ENCODE measurements around the gene MAML3. TPM values are rescaled to one million over a fixed set of nuclear protein-coding genes. Genes with fewer than 3 reads are reported as not detected.

The MAML3 gene
- total RNA-seq, 4 donors from 2014 or later, result 18.2 to 42.7 (median 28.6) TPM

GRCh38 chr4:139913398-139913990 is 240.5 kb downstream of the MAML3 start:
- no peak overlapping the region for H3K4me3 ChIP-seq
- H3K27me3 ChIP-seq, result no peaks in the 10 kb centered on the region
- H3K27ac ChIP-seq, result no peak overlapping the region
- TF ChIP-seq EP300 (IDR thresholded peaks at IDR 0.05), result no peak
- no peak for TF ChIP-seq CTCF (IDR thresholded peaks at IDR 0.05)
- TF ChIP-seq POLR2AphosphoS5 (IDR thresholded peaks at IDR 0.05), result no peak
- TF ChIP-seq POLR2A (IDR thresholded peaks at IDR 0.05), result no peak
- no peaks in the 10 kb centered on the region for H3K9me3 ChIP-seq
- DNase-seq (ENCODE audit: low spot score in 2 of 2), result no peak
- H3K36me3 ChIP-seq, result no peaks in the 10 kb centered on the region
- H3K4me1 ChIP-seq, result peaks cover 16% of the 10 kb centered on the region
- 69% methylated on average over 8 of the region's 8 CpGs for WGBS

DNA sequence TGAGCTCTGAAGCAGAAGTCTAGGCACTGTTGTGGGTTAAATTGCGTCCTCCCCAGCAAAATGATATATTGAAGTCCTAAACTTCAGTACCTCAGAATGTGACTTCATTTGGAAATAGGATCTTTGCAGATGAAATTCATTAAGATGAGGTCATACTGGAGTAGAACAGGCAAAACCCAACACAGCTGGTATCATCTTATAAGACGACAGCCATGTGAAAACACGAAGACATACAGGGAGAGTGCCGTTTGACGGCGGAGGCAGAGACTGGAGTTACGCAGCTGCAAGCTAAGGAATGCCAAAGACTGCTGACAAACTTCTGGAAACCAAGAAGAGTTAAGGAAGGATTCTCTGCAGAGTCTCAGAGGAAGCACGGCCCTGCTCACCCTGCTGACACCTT is 241.5 kb downstream of the MAML3 start:
- H3K27me3 ChIP-seq, result no peaks in the 10 kb centered on the region
- no peaks in the 10 kb centered on the region for H3K36me3 ChIP-seq
- no peak for TF ChIP-seq CTCF (IDR thresholded peaks at IDR 0.05)
- TF ChIP-seq POLR2A (IDR thresholded peaks at IDR 0.05), result no peak
- TF ChIP-seq EP300 (IDR thresholded peaks at IDR 0.05), result no peak
- no peak for TF ChIP-seq POLR2AphosphoS5 (IDR thresholded peaks at IDR 0.05)
- H3K4me3 ChIP-seq, result no peak overlapping the region
- H3K27ac ChIP-seq, result no peak overlapping the region
- H3K9me3 ChIP-seq, result no peaks in the 10 kb centered on the region
- DNase-seq (ENCODE audit: low spot score in 2 of 2), result no peak
- peaks cover 16% of the 10 kb centered on the region for H3K4me1 ChIP-seq
- WGBS, result 78% methylated on average over 8 of the region's 8 CpGs

GRCh38 chr4:139910106-139910505 is 243.9 kb downstream of the MAML3 start:
- no peak for DNase-seq (ENCODE audit: low spot score in 2 of 2)
- Histone ChIP-seq H3K27ac (no peak overlapping the region), H3K4me3 (no peak overlapping the region), H3K4me1 (peaks cover 14% of the 10 kb centered on the region), H3K36me3 (no peaks in the 10 kb centered on the region), H3K9me3 (no peaks in the 10 kb centered on the region), H3K27me3 (no peaks in the 10 kb centered on the region)
- TF ChIP-seq POLR2AphosphoS5 (IDR thresholded peaks at IDR 0.05), result no peak
- TF ChIP-seq POLR2A (IDR thresholded peaks at IDR 0.05), result no peak
- no peak for TF ChIP-seq CTCF (IDR thresholded peaks at IDR 0.05)
- no peak for TF ChIP-seq EP300 (IDR thresholded peaks at IDR 0.05)
- 81% methylated on average over 3 of the region's 3 CpGs for WGBS

DNA sequence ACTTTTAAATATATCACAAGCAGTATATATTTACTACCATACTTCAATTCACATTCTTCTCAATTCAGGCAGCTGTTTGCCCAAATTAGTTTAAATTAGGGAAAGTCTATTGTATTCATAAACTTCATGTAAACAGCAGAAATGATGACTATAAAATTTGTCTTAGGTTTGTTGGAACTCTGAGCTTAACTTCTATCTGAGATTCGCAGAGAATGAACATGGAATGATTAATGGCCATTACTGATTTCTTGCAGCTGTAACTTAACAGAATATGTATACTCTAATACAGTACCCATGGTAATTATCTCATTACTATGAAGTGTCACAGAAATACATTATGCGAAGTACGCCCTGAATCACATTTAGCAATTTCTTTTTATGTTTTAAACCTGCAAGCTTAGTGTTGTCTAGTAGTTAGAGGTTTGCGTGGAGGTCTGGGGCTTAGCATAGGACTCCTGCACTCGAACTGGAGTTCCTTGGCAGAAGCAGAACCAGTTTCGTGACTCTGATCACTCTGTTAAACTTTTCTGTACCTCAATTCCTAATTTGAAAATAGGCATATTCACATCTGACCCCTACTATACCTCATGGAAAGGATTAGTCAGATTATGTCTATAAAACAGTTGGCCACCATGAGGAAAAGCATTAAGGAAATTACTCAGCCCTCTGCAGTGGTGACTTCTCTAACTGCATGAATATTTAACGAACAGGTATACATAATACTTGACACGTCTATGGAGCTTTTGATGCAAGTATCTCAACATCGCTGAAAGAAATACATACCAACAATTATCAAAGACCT is 245.1 kb downstream of the MAML3 start:
- H3K27ac ChIP-seq, result no peak overlapping the region
- no peak for DNase-seq (ENCODE audit: low spot score in 2 of 2)
- 82% methylated on average over 9 of the region's 9 CpGs for WGBS
- no peaks in the 10 kb centered on the region for H3K9me3 ChIP-seq
- H3K4me1 ChIP-seq, result peaks cover 6% of the 10 kb centered on the region
- H3K4me3 ChIP-seq, result no peak overlapping the region
- no peak for TF ChIP-seq CTCF (IDR thresholded peaks at IDR 0.05)
- no peak for TF ChIP-seq EP300 (IDR thresholded peaks at IDR 0.05)
- TF ChIP-seq POLR2AphosphoS5 (IDR thresholded peaks at IDR 0.05), result no peak
- TF ChIP-seq POLR2A (IDR thresholded peaks at IDR 0.05), result no peak
- no peaks in the 10 kb centered on the region for H3K27me3 ChIP-seq
- H3K36me3 ChIP-seq, result no peaks in the 10 kb centered on the region

DNA sequence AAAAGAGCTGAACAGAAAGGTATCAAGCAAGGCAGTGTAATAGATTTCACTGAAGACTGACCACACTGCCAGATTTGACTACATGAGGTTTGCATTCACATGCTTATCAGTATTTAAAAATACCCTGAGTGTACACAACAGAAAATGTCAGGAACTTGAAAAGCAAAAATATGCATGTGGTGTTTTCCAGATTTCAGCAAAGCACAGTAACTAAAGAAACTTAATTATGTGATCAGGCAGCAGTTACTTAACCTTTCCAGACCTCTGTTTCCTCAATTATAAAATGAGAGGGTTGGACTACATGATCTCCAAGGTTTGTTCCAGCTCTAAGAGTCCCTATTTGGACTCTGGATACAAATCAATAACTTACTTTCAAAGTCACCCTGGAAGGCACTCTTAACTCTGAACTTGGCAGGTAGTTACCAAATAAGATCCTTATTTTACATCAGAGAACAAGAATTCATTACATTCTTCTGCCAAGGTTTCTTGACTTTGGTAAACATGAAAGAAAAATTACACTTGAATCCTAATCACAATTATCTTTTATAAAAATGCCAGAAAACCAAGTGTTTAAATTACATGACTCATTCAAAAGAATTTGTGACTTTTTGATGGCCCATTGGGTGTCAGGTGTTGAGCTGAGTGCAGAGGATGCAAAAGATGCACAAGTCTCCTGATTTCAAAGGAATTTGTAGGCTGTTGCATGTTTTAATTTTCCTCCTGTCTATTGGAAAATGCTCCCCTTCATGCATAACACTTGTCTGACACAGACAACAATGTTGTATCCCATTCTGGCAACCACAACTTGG is 246.8 kb downstream of the MAML3 start:
- no peak overlapping the region for H3K27ac ChIP-seq
- no peak for DNase-seq (ENCODE audit: low spot score in 2 of 2)
- no peaks in the 10 kb centered on the region for H3K36me3 ChIP-seq
- no peaks in the 10 kb centered on the region for H3K9me3 ChIP-seq
- TF ChIP-seq POLR2A (IDR thresholded peaks at IDR 0.05) (no peak), EP300 (IDR thresholded peaks at IDR 0.05) (no peak), POLR2AphosphoS5 (IDR thresholded peaks at IDR 0.05) (no peak), CTCF (IDR thresholded peaks at IDR 0.05) (no peak)
- peaks cover 9% of the 10 kb centered on the region for H3K4me1 ChIP-seq
- no peak overlapping the region for H3K4me3 ChIP-seq
- no peaks in the 10 kb centered on the region for H3K27me3 ChIP-seq

All from suprapubic skin (tissue), 4 donors.